ENCODE measurements around the gene TLNRD1.

DNA sequence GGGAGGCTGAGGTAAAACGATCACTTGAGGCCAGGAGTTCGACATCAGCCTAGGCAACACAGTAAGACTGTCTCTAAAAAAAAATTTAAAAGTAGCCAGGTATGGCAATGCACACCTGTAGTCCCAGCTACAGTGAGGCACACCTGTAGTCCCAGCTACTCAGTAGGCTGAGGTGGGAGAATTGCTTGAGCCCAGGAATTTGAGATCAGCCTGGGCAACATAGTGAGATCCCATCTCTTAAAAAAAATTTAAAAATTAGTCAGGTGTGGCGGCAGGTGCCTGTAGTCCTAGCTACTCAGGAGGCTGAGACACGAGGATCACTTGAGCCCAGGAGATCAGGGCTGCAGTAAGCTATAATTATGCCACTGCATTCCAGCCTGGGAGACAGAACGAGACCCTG is 17.9 kb upstream of the TLNRD1 start:
- TF ChIP-seq, protein P1, sequence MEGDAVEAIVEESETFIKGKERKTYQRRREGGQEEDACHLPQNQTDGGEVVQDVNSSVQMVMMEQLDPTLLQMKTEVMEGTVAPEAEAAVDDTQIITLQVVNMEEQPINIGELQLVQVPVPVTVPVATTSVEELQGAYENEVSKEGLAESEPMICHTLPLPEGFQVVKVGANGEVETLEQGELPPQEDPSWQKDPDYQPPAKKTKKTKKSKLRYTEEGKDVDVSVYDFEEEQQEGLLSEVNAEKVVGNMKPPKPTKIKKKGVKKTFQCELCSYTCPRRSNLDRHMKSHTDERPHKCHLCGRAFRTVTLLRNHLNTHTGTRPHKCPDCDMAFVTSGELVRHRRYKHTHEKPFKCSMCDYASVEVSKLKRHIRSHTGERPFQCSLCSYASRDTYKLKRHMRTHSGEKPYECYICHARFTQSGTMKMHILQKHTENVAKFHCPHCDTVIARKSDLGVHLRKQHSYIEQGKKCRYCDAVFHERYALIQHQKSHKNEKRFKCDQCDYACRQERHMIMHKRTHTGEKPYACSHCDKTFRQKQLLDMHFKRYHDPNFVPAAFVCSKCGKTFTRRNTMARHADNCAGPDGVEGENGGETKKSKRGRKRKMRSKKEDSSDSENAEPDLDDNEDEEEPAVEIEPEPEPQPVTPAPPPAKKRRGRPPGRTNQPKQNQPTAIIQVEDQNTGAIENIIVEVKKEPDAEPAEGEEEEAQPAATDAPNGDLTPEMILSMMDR (IDR thresholded peaks at IDR 0.05 in 4 of 5, conservative IDR thresholded peaks at IDR 0.05 in 1 of 5) = no peak
- no peak for TF ChIP-seq POLR2A (IDR thresholded peaks at IDR 0.05)

Measured in gastrocnemius medialis (tissue), 4 donors.